NT2/D1 (cell line): ENCODE data around the gene RNF151.

Source experiments
- SUZ12 ChIP-seq: IDR thresholded peaks from 2 replicates; pipeline ENCODE4 v1.6.1; 2011; ENCODE audit not compliant: insufficient read length, insufficient read depth; ENCODE audit errors: extremely low read depth
- ZNF274 ChIP-seq: IDR thresholded peaks from 2 replicates; pipeline ENCODE4 v1.6.1; 2011; ENCODE audit warnings: mild to moderate bottlenecking, low read depth, low read length

- TF ChIP-seq ZNF274, result no peak
- no peak for TF ChIP-seq SUZ12
These were observed 20.5 kb downstream of the RNF151 start for GRCh38 chr16:1987198-1987597.
